Measurements from ENCODE around the gene TPI1. TPM values are rescaled to one million over a fixed set of nuclear protein-coding genes. Genes with fewer than 3 reads are reported as not detected.
"Not testable (repeated sequence)": the region's sequence is repeated elsewhere in the genome, so short reads cannot be mapped to it uniquely, and the experiment has no call there.

TPI1 gene
- polyA plus RNA-seq, 1 of the 3 experiments (the other 2 are of a cell fraction): 1,175 TPM

DNA sequence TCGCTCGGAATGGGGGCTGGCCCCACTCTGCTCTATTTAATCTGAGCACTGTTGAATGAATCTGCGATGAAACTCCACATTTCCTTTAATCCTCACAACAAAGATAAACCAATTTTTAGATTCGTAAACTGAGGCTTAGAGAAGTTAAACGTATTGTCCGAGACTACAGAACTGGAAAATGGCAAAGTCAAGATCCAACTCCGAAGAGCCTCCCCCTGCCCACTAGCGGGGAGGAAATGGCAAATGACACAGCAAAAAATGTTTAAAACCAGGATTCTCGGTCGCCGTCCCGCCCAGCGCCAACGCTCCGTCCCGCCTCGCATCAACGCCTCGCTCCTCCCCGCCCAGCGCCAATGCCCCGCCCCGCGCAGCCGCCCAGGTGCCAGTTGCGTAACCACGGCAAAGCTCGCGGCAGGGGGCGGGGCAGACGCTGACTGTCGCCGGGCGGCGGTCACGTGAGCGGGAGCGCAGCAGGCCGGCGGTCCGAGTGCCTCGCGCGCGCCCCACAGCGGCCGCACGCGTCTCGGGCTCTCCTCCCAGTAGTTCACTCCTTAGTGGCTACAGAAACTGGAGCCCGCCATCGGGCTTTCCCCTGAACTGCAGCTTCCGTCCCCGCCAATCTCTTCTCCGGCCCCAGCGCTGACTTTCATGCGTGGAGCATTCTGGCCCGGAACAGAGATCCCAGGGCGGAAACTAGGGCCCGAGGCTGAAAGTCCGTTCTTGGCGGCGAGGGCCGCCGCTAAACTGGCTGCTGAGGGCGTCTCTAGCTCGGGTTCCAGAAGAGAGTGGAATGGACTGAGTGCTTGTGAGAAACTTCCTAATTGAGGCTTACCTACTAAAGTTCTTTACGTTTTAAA is 23.7 kb downstream of the TPI1 start (continued):
- TF ChIP-seq ELF1 (IDR thresholded peaks at IDR 0.05) (no peak), SMC3 (IDR thresholded peaks at IDR 0.05; ENCODE audit: low read depth, low read length) (peak; percentile 62)
- TF ChIP-seq, protein P1, sequence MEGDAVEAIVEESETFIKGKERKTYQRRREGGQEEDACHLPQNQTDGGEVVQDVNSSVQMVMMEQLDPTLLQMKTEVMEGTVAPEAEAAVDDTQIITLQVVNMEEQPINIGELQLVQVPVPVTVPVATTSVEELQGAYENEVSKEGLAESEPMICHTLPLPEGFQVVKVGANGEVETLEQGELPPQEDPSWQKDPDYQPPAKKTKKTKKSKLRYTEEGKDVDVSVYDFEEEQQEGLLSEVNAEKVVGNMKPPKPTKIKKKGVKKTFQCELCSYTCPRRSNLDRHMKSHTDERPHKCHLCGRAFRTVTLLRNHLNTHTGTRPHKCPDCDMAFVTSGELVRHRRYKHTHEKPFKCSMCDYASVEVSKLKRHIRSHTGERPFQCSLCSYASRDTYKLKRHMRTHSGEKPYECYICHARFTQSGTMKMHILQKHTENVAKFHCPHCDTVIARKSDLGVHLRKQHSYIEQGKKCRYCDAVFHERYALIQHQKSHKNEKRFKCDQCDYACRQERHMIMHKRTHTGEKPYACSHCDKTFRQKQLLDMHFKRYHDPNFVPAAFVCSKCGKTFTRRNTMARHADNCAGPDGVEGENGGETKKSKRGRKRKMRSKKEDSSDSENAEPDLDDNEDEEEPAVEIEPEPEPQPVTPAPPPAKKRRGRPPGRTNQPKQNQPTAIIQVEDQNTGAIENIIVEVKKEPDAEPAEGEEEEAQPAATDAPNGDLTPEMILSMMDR (IDR thresholded peaks at IDR 0.05): peak; percentile 79
- TF ChIP-seq, protein P2, sequence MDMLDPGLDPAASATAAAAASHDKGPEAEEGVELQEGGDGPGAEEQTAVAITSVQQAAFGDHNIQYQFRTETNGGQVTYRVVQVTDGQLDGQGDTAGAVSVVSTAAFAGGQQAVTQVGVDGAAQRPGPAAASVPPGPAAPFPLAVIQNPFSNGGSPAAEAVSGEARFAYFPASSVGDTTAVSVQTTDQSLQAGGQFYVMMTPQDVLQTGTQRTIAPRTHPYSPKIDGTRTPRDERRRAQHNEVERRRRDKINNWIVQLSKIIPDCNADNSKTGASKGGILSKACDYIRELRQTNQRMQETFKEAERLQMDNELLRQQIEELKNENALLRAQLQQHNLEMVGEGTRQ (IDR thresholded peaks at IDR 0.05; ENCODE audit: borderline replicate concordance, low read depth, low read length): peak; percentile 86

GRCh38 chr12:6891646-6892001 is 24.3 kb downstream of the TPI1 start:
- Histone ChIP-seq H3K27me3 (ENCODE audit: insufficient read depth) (no peaks in the 10 kb centered on the region), H3K4me1 (ENCODE audit: control insufficient read depth in 1 of 2, insufficient read depth in 2 of 2, low read depth in 1 of 2, low read length in 1 of 2) (peaks cover 6 to 9% of the 10 kb centered on the region in 2 experiments; a peak in 3 of 4 replicates), H3F3A (replicated peaks; ENCODE audit: insufficient read depth) (peaks cover 16% of the 10 kb centered on the region), H3K4me2 (peak overlapping the region; percentile 87), H3K36me3 (replicated peaks in 1 of 2; ENCODE audit: control insufficient read depth in 1 of 2, insufficient read depth in 2 of 2, low read length in 1 of 2) (no peaks in the 10 kb centered on the region), H3K9me2 (no peaks in the 10 kb centered on the region), H3K9ac (peak overlapping the region; percentile 78), H3K27ac (ENCODE audit: low read depth in 2 of 2, low read length in 1 of 2) (peak overlapping the region; percentile 80 to 84), H2AFZ (ENCODE audit: low read depth) (peak overlapping the region; percentile 98), H4K20me1 (ENCODE audit: insufficient read depth) (no peaks in the 10 kb centered on the region), H3K79me2 (ENCODE audit: insufficient read depth) (no peaks in the 10 kb centered on the region), H3K4me3 (ENCODE audit: low read depth in 2 of 2, low read length in 1 of 2) (peak overlapping the region; percentile 44 to 63), H3K9me3 (no peaks in the 10 kb centered on the region)
- 77% methylated on average over 5 of the region's 5 CpGs for WGBS (ENCODE audit: low lambda C conversion rate)
- ChIA-PET POLR2A (interaction anchor here (0.6 to 1.7 kb wide), 14 partner anchors 10 to 1145 kb away, joined by 3 to 24 read pairs (median 6); partner anchors contain the start of genes C12orf57, ENO2, LRRC23 and P3H3), CTCF (interaction anchor here (0.6 to 4.6 kb wide), 30 partner anchors 9 to 194 kb away, joined by 3 to 122 read pairs (median 5); partner anchors contain the start of genes ENO2, LRRC23, SPSB2 and TPI1)
- no peak for DNase-seq
- TF ChIP-seq MEF2A (IDR thresholded peaks at IDR 0.05; ENCODE audit: borderline replicate concordance, low read depth): no peak

- H3K9me2 ChIP-seq; H3K36me3 ChIP-seq (replicated peaks in 1 of 2; ENCODE audit: control insufficient read depth in 1 of 2, insufficient read depth in 2 of 2, low read length in 1 of 2); H3K4me1 ChIP-seq (ENCODE audit: control insufficient read depth in 1 of 2, insufficient read depth in 2 of 2, low read depth in 1 of 2, low read length in 1 of 2); H3K79me2 ChIP-seq (ENCODE audit: insufficient read depth); POLR2A ChIA-PET; H3K4me2 ChIP-seq; H4K20me1 ChIP-seq (ENCODE audit: insufficient read depth); H3K9ac ChIP-seq; H3K27me3 ChIP-seq (ENCODE audit: insufficient read depth); H3K4me3 ChIP-seq (ENCODE audit: low read depth in 2 of 2, low read length in 1 of 2); H2AFZ ChIP-seq (ENCODE audit: low read depth); DNase-seq; H3K9me3 ChIP-seq; H3K27ac ChIP-seq (ENCODE audit: low read depth in 2 of 2, low read length in 1 of 2): not testable (repeated sequence)
- CTCF ChIA-PET: interaction anchor here (0.7 to 4.6 kb wide), 3 partner anchors 24 to 60 kb away, joined by 3 to 122 read pairs (median 11); partner anchors contain the start of genes SPSB2 and TPI1
- peaks cover 13% of the 10 kb centered on the region for H3F3A ChIP-seq (replicated peaks; ENCODE audit: insufficient read depth)
- 81% methylated on average over 3 of the region's 3 CpGs for WGBS (ENCODE audit: low lambda C conversion rate)
These were observed 25.4 kb downstream of the TPI1 start for GRCh38 chr12:6892683-6893082.

Measured in SK-N-SH (cell line).